Activated naive CD4-positive, alpha-beta T cell treated with anti-CD3 and anti-CD28 coated beads for 36 hours (primary cell): ENCODE measurements around the gene NBPF15. TPM values are rescaled to one million over a fixed set of nuclear protein-coding genes. Genes with fewer than 3 reads are reported as not detected.
"Not testable (repeated sequence)": the region's sequence is repeated elsewhere in the genome, so short reads cannot be mapped to it uniquely, and the experiment has no call there.

ENCODE experiments used
- CTCF ChIA-PET: fragments of 350-600 bp; sonication (Branson Sonifier 250); formaldehyde crosslinking; loops from one replicate; lab custom pipeline; 2021; ENCODE audit warnings: antibody characterized with exemption; lab: Charles Lee
- DNase-seq: peaks from one replicate; pipeline ENCODE4 v3.0.0-alpha.2; 2020
- H3K27ac Mint-ChIP-seq: one replicate; pipeline ENCODE4 v1.8.0; 2021; ENCODE audit warnings: mild to moderate bottlenecking, mixed read lengths
- H3K27me3 Mint-ChIP-seq: one replicate; pipeline ENCODE4 v1.8.0; 2021; ENCODE audit warnings: low read depth, mixed read lengths
- H3K36me3 Mint-ChIP-seq: one replicate; pipeline ENCODE4 v1.8.0; 2021; ENCODE audit warnings: low read depth, mixed read lengths
- H3K4me1 Mint-ChIP-seq: one replicate; pipeline ENCODE4 v1.8.0; 2021; ENCODE audit warnings: low read depth, mixed read lengths
- H3K4me3 Mint-ChIP-seq: one replicate; pipeline ENCODE4 v1.8.0; 2021; ENCODE audit warnings: mild to moderate bottlenecking, moderate library complexity, mixed read lengths
- H3K9me3 Mint-ChIP-seq: one replicate; pipeline ENCODE4 v1.8.0; 2021; ENCODE audit warnings: mixed read lengths
- intact Hi-C: fragments of 100-400 bp; cut with micrococcal nuclease; formaldehyde crosslinking; loops from one replicate; pipeline ENCODE4 v1.15.1; 2023
- total RNA-seq, 2 experiments: library from RNA; stranded (reverse); gene quantifications; one replicate each; pipeline ENCODE4 v1.2.3, GENCODE V29; 2021

The NBPF15 gene
- total RNA-seq, 2 experiments from 2014 or later = 47.0 to 48.4 TPM

GRCh38 chr1:144418891-144419694 is 42.4 kb downstream of the NBPF15 start:
- DNase-seq = peak; percentile 76
- intact Hi-C loops, CTCF ChIA-PET, H3K36me3 Mint-ChIP-seq, H3K27me3 Mint-ChIP-seq, H3K4me1 Mint-ChIP-seq, H3K9me3 Mint-ChIP-seq: not testable (repeated sequence)
- Mint-ChIP-seq H3K4me3 (peak overlapping the region; percentile 73), H3K27ac (peak overlapping the region; percentile 83)

DNA sequence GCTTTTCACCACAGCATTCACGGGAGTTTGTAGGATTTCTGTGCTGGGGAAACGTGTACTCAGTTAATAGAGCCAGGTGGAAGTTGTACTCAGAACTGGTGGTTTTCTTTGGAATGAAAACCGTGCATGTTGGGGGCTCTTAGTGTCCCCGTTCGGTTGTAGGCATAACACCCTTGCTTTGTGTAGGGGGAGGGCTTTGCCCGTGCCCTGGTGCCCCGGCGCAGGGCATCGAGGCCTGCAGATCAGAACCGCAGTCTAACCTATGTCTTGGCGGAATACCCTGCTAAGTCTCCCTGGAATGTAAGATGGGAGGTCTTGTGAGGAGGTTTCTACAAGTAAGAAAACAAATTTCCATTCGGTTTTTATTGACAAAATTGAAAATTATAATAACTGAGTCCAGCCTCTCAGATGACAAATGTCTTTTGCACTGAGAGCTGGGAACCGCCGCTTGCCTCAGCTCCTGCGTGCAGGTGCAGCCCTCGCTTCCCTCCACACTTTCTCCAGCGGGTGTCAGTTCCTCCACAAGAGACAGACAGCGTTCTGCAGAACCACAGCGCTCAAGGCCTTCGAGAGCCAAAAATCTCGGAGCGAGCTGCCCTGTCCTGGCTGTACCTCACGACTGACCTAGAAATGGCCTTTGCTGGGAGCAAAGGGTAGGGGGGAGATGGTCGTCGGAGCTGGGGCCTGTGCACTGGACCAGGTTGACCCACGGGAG is 47.9 kb downstream of the NBPF15 start:
- H3K9me3 Mint-ChIP-seq, intact Hi-C loops, CTCF ChIA-PET, H3K4me1 Mint-ChIP-seq, H3K27me3 Mint-ChIP-seq, H3K36me3 Mint-ChIP-seq: not testable (repeated sequence)
- Mint-ChIP-seq H3K4me3 (peak overlapping the region; percentile 98), H3K27ac (peak overlapping the region; percentile 94)
- DNase-seq = peak; percentile 19

DNA sequence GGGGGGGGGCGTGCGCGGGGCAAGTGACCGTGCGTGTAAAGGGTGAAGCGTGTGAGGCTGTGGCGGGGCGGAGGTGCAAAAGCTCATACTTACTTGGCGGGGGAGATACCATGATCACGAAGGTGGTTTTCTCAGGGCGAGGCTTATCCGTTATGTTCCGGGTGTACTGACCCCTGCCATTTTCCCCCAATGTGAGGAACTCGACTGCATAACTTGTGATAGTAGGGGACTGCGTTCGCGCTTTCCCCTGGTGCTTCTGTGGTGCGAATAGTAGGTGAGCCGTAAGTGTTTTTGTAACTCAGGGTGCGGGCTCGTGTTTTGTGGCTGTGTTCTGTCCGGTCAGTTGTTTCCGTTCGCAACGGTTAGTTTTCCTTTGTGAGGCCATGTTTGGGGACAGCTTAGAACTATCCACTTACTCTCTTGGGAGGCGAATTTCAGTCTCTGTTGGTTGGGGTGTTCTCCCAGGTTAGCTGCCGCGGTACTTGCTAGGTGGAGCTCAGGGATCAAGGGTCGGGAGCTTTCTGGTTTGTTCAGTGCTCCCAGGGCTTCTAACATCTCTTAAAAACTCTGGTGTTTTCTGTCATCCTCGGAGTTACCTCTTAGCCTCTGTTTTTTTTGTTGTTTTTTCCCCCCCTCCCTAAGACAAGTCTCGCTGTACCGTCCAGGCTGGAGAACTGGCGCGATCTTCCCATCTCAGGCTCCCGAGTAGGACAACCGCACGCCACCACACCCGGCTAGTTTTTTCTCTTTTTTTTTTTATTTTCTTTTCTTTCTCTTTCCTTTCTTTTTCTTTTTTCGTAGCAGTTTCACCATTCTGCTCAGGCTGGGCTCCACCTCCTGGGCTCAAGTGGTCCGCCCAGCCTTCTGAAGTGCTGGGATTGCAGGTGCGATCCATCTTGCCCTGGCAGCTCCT is 48.7 kb downstream of the NBPF15 start:
- H3K36me3 Mint-ChIP-seq, H3K27me3 Mint-ChIP-seq, H3K9me3 Mint-ChIP-seq, CTCF ChIA-PET, intact Hi-C loops, H3K4me1 Mint-ChIP-seq: not testable (repeated sequence)
- H3K27ac Mint-ChIP-seq = peak overlapping the region; percentile 94
- peak; percentile 95 for DNase-seq
- peak overlapping the region; percentile 98 for H3K4me3 Mint-ChIP-seq

DNA sequence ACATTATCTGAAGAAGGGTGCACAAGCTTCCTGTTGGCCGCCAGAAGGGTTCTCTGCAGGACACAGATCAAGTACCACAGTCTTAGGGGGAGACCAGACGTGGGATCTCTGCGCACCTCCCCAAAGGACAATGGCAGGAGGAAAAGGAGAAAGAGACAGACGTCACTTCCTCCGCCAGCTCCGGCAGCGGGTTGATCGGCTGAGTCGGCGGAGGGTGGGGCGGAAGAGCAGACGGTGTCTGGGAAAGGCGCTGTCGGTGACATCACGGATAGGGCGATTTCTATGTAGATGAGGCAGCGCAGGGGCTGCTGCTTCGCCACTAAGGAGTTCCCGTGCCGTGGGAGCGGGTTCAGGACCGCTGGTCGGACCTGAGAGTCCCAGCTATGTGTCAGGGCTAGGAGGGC is 49.4 kb downstream of the NBPF15 start:
- intact Hi-C loops, H3K4me1 Mint-ChIP-seq, H3K9me3 Mint-ChIP-seq, CTCF ChIA-PET, H3K36me3 Mint-ChIP-seq, H3K27me3 Mint-ChIP-seq: not testable (repeated sequence)
- Mint-ChIP-seq H3K27ac (peak overlapping the region; percentile 94), H3K4me3 (peak overlapping the region; percentile 98)
- DNase-seq = peak; percentile 86

DNA sequence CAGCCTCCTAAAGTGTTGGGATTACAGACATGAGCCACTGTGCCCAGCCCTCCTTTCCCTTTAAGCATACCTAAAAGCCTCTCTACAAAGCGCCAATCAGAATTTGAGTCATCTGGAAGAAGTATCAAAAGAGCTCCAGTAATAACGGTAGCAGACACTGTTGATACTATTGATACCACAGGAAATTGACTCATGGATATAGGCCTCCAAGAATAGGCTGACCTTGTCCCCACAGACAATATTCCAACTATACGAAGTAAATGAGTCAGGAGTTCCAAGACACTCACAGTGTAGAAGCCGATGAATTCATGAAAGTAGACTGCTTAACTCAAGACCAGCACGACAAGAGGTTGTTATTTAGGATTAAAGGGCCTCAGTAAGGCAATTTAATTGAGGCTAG is 58.7 kb downstream of the NBPF15 start:
- intact Hi-C loops, H3K4me3 Mint-ChIP-seq: not testable (repeated sequence)

GRCh38 chr1:144371651-144372050 is 89.8 kb downstream of the NBPF15 start:
- not testable (repeated sequence) for H3K27me3 Mint-ChIP-seq

More for the DNA sequence above, 58.7 kb downstream of the NBPF15 start:
- H3K36me3 Mint-ChIP-seq, CTCF ChIA-PET, DNase-seq, H3K27ac Mint-ChIP-seq, H3K4me1 Mint-ChIP-seq, H3K9me3 Mint-ChIP-seq, H3K27me3 Mint-ChIP-seq: not testable (repeated sequence)

More at GRCh38 chr1:144371651-144372050, 89.8 kb downstream of the NBPF15 start:
- intact Hi-C loops, H3K27ac Mint-ChIP-seq, H3K9me3 Mint-ChIP-seq, DNase-seq, H3K4me3 Mint-ChIP-seq, H3K36me3 Mint-ChIP-seq, CTCF ChIA-PET, H3K4me1 Mint-ChIP-seq: not testable (repeated sequence)

Other genes with a start within 250 kb of the NBPF15 start
- gene PPIAL4E, start 88.0 kb downstream of the NBPF15 start, total RNA-seq = not detected
- gene PPIAL4F, start 131.2 kb upstream of the NBPF15 start, total RNA-seq = not detected